H9 (cell line): Measurements from ENCODE around the gene RPP30. TPM values are rescaled to one million over a fixed set of nuclear protein-coding genes. Genes with fewer than 3 reads are reported as not detected.

Source experiments
- DNase-seq: peaks from one replicate; pipeline ENCODE4 v3.0.0-alpha.2; 2017
- H2AFZ ChIP-seq: one replicate; pipeline ENCODE4 v1.6.1; 2013; ENCODE audit warnings: mild to moderate bottlenecking, low read length, control low read depth, moderate library complexity
- H2AK5ac ChIP-seq: 2 replicates; pipeline ENCODE4 v1.6.1; 2013; ENCODE audit warnings: low read length, control low read depth, mixed read lengths; ENCODE audit not compliant: insufficient read length
- H2BK120ac ChIP-seq: one replicate; pipeline ENCODE4 v1.6.1; 2013; ENCODE audit warnings: low read depth, mild to moderate bottlenecking, low read length, control low read depth, inconsistent platforms; ENCODE audit not compliant: poor library complexity, severe bottlenecking
- H2BK12ac ChIP-seq: 2 replicates; pipeline ENCODE4 v1.6.1; 2013; ENCODE audit warnings: low read length, control low read depth, mixed read lengths, low read depth; ENCODE audit not compliant: insufficient read length
- H2BK15ac ChIP-seq: 2 replicates; pipeline ENCODE4 v1.6.1; 2013; ENCODE audit warnings: low read depth, low read length, control low read depth
- H2BK20ac ChIP-seq: one replicate; pipeline ENCODE4 v1.6.1; 2013; ENCODE audit warnings: low read depth, mild to moderate bottlenecking, low read length, control low read depth, inconsistent platforms; ENCODE audit not compliant: poor library complexity, severe bottlenecking
- H2BK5ac ChIP-seq: 2 replicates; pipeline ENCODE4 v1.6.1; 2013; ENCODE audit warnings: low read length, control low read depth, mixed read lengths; ENCODE audit not compliant: insufficient read length
- H3K14ac ChIP-seq: 2 replicates; pipeline ENCODE4 v1.6.1; 2013; ENCODE audit warnings: low read length, control low read depth; ENCODE audit not compliant: insufficient read depth
- H3K18ac ChIP-seq: 2 replicates; pipeline ENCODE4 v1.6.1; 2013; ENCODE audit warnings: low read depth, mild to moderate bottlenecking, mixed read lengths, low read length, control low read depth; ENCODE audit not compliant: insufficient read length
- H3K23ac ChIP-seq: 2 replicates; pipeline ENCODE4 v1.6.1; 2013; ENCODE audit warnings: low read length, control low read depth, mixed read lengths, low read depth; ENCODE audit not compliant: insufficient read length
- H3K23me2 ChIP-seq: 2 replicates; pipeline ENCODE4 v1.6.1; 2013; ENCODE audit warnings: low read depth, mild to moderate bottlenecking, mixed read lengths, low read length, control low read depth; ENCODE audit not compliant: insufficient read length, poor library complexity, severe bottlenecking
- H3K27ac ChIP-seq: 2 replicates; pipeline ENCODE4 v1.5.1; 2013; ENCODE audit warnings: low read length, control low read depth, mixed read lengths, low read depth; ENCODE audit not compliant: insufficient read length
- H3K27me3 ChIP-seq: 2 replicates; pipeline ENCODE4 v1.6.1; 2013; ENCODE audit warnings: low read length, control low read depth, inconsistent platforms; ENCODE audit not compliant: insufficient read depth
- H3K4ac ChIP-seq: 2 replicates; pipeline ENCODE4 v1.6.1; 2013; ENCODE audit warnings: low read depth, mild to moderate bottlenecking, control low read depth, inconsistent platforms, low read length, moderate library complexity
- H3K4me1 ChIP-seq: 2 replicates; pipeline ENCODE4 v1.6.1; 2013; ENCODE audit warnings: low read length, control low read depth, inconsistent platforms; ENCODE audit not compliant: insufficient read depth
- H3K4me2 ChIP-seq: 2 replicates; pipeline ENCODE4 v1.6.1; 2013; ENCODE audit warnings: low read length, control low read depth, mixed read lengths; ENCODE audit not compliant: insufficient read length, insufficient read depth
- H3K56ac ChIP-seq: 2 replicates; pipeline ENCODE4 v1.6.1; 2013; ENCODE audit warnings: low read depth, mild to moderate bottlenecking, mixed read lengths, low read length, control low read depth; ENCODE audit not compliant: insufficient read length
- H3K79me1 ChIP-seq: 2 replicates; pipeline ENCODE4 v1.6.1; 2013; ENCODE audit warnings: low read depth, mild to moderate bottlenecking, moderate library complexity, low read length, control low read depth, inconsistent platforms; ENCODE audit not compliant: insufficient read depth, poor library complexity, severe bottlenecking
- H3K79me2 ChIP-seq: 2 replicates; pipeline ENCODE4 v1.6.1; 2013; ENCODE audit warnings: low read length, control low read depth, inconsistent platforms; ENCODE audit not compliant: insufficient read depth
- H3K9ac ChIP-seq: 2 replicates; pipeline ENCODE4 v1.6.1; 2013; ENCODE audit warnings: low read length, control low read depth, mixed read lengths; ENCODE audit not compliant: insufficient read length; ENCODE audit errors: extremely low read depth
- H3K9me3 ChIP-seq: one replicate; pipeline ENCODE4 v1.6.1; 2013; ENCODE audit warnings: low read depth, low read length, inconsistent platforms; ENCODE audit not compliant: control insufficient read depth
- H3T11ph ChIP-seq: one replicate; pipeline ENCODE4 v1.6.1; 2013; ENCODE audit warnings: mild to moderate bottlenecking, low read length, control low read depth, inconsistent platforms
- H4K20me1 ChIP-seq: one replicate; pipeline ENCODE4 v1.6.1; 2013; ENCODE audit not compliant: control insufficient read depth, insufficient read length, insufficient read depth
- H4K5ac ChIP-seq: 2 replicates; pipeline ENCODE4 v1.6.1; 2013; ENCODE audit warnings: low read depth, mild to moderate bottlenecking, mixed read lengths, low read length, control low read depth; ENCODE audit not compliant: insufficient read length
- H4K8ac ChIP-seq: replicated peaks from 2 replicates; pipeline ENCODE4 v1.6.1; 2013; ENCODE audit warnings: low read length, control low read depth, mixed read lengths, low read depth; ENCODE audit not compliant: insufficient read length
- H4K91ac ChIP-seq: 2 replicates; pipeline ENCODE4 v1.6.1; 2013; ENCODE audit warnings: low read depth, mild to moderate bottlenecking, moderate library complexity, mixed read lengths, low read length, control low read depth; ENCODE audit not compliant: insufficient read length
- H3K27ac Mint-ChIP-seq, 3 experiments: 2 replicates in 2 of 3; 3 replicates in 1 of 3; pipeline ENCODE4 v1.8.0; 2020 to 2021; ENCODE audit warnings: mixed read lengths in 3 of 3, mild to moderate bottlenecking in 1 of 3, moderate library complexity in 1 of 3
- H3K27me3 Mint-ChIP-seq: 2 replicates; pipeline ENCODE4 v1.8.0; 2021; ENCODE audit warnings: low read depth, mild to moderate bottlenecking, moderate library complexity, mixed read lengths
- H3K36me3 Mint-ChIP-seq, 3 experiments: 2 replicates in 2 of 3; 3 replicates in 1 of 3; pipeline ENCODE4 v1.8.0; 2020 to 2021; ENCODE audit warnings: low read depth in 3 of 3, mixed read lengths in 3 of 3; ENCODE audit not compliant: insufficient read depth in 1 of 3
- H3K4me1 Mint-ChIP-seq, 2 experiments: 2 replicates each; pipeline ENCODE4 v1.8.0; 2020; ENCODE audit warnings: mixed read lengths in 2 of 2
- H3K4me3 Mint-ChIP-seq, 2 experiments: 2 replicates in 1 of 2; 3 replicates in 1 of 2; pipeline ENCODE4 v1.8.0; 2020 to 2021; ENCODE audit warnings: mild to moderate bottlenecking in 2 of 2, mixed read lengths in 2 of 2, moderate library complexity in 1 of 2
- H3K9me3 Mint-ChIP-seq, 2 experiments: 2 replicates in 1 of 2; 3 replicates in 1 of 2; pipeline ENCODE4 v1.8.0; 2020; ENCODE audit warnings: mild to moderate bottlenecking in 2 of 2, mixed read lengths in 2 of 2, moderate library complexity in 1 of 2
- CTCF ChIP-seq: fragments of 200-600 bp; sonication (generic); conservative IDR thresholded peaks from 3 replicates; pipeline ENCODE4 v1.8.0; 2021; ENCODE audit warnings: antibody characterized with exemption, mild to moderate bottlenecking
- WGBS: extraction: QIAGEN DNeasy Blood & Tissue Kit; methylation state at CpG from one replicate; pipeline ENCODE4 v1.1.7; 2013; ENCODE audit warnings: missing lambda C conversion rate, low lambda C conversion rate, mixed read lengths; ENCODE audit not compliant: insufficient read length; ENCODE audit errors: extremely low coverage; 5-methylcytosine and 5-hydroxymethylcytosine counted together
- total RNA-seq: library from RNA; stranded (reverse); gene quantifications from 2 replicates; pipeline ENCODE4 v1.2.1, GENCODE V29; 2021

RPP30 gene
- total RNA-seq, 1 experiment from 2014 or later: 77.7 TPM

DNA sequence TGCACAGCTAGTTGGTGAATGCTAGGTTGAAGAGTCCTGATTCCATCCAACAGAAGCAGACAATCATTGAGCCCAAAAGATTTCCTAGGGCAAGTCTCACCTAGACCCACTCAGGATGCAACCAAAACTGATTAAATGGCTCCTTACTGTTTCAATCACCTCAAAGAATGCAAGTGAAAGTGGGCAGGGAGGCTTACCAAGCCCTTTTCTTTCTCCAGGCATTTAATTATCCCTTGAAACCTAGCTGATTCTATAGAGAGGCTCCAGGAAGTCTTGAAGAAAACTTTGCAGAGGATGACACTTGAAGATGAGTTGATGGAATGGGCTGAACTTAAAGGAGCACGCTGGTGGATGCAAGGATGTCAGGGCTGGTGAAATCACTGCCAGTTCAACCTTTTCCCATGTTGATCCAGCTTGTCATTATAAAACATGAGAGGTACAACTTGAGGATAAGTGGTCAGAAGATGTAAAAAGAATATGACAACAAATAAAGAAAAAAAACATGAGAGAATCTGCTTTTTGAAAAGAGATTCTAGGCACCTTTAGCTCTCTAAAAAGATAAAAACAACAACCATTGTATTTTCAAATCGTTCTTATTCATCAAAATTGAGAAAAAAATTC lies 51.4 kb downstream of the RPP30 start:
- H3K4me1 Mint-ChIP-seq: peaks cover 32 to 35% of the 10 kb centered on the region in 2 experiments
- no peak overlapping the region for H2AK5ac ChIP-seq
- no peaks in the 10 kb centered on the region for H3K79me1 ChIP-seq
- H2AFZ ChIP-seq: no peak overlapping the region
- peaks cover 87% of the 10 kb centered on the region for H3K27me3 ChIP-seq
- H3K9me3 Mint-ChIP-seq: peaks cover 0 to 8% of the 10 kb centered on the region in 2 experiments; a peak in 2 of 5 replicates
- H4K20me1 ChIP-seq: no peaks in the 10 kb centered on the region
- H3K4me2 ChIP-seq: no peak overlapping the region
- H3T11ph ChIP-seq: no peak overlapping the region
- no peaks in the 10 kb centered on the region for H3K9me3 ChIP-seq
- no peaks in the 10 kb centered on the region for H3K23me2 ChIP-seq
- DNase-seq: no peak
- no peak overlapping the region for H4K8ac ChIP-seq
- no peak overlapping the region for H3K27ac ChIP-seq
- H4K5ac ChIP-seq: no peak overlapping the region
- no peak overlapping the region for H2BK12ac ChIP-seq
- WGBS: no CpG with 5 or more reads among the region's 2 CpGs
- no peak overlapping the region for H3K23ac ChIP-seq
- H3K4ac ChIP-seq: no peak overlapping the region
- H2BK120ac ChIP-seq: no peak overlapping the region
- no peak overlapping the region for H3K14ac ChIP-seq
- H2BK15ac ChIP-seq: no peak overlapping the region
- H3K9ac ChIP-seq: no peak overlapping the region
- no peaks in the 10 kb centered on the region; a peak in 1 of 7 replicates for H3K36me3 Mint-ChIP-seq
- no peak overlapping the region for H2BK5ac ChIP-seq
- no peaks in the 10 kb centered on the region for H3K79me2 ChIP-seq
- H4K91ac ChIP-seq: no peak overlapping the region
- no peak overlapping the region for H3K4me3 Mint-ChIP-seq
- H3K27ac Mint-ChIP-seq: no peak overlapping the region
- H3K18ac ChIP-seq: no peak overlapping the region
- no peak overlapping the region for H3K56ac ChIP-seq
- no peaks in the 10 kb centered on the region for H3K4me1 ChIP-seq
- TF ChIP-seq CTCF: no peak
- no peak overlapping the region for H2BK20ac ChIP-seq
- peaks cover 100% of the 10 kb centered on the region for H3K27me3 Mint-ChIP-seq
